ENCODE data around the gene CLIP4. TPM values are rescaled to one million over a fixed set of nuclear protein-coding genes. Genes with fewer than 3 reads are reported as not detected.

The CLIP4 gene
- total RNA-seq, 4 donors from 2014 or later = 11.9 to 37.8 (median 22.5) TPM

GRCh38 chr2:29184531-29184930, 69.3 kb downstream of the CLIP4 start:
- TF ChIP-seq CTCF (IDR thresholded peaks at IDR 0.05) = no peak
- Histone ChIP-seq H3K4me3 (no peak overlapping the region), H3K4me1 (no peaks in the 10 kb centered on the region), H3K9me3 (no peaks in the 10 kb centered on the region), H3K27me3 (no peaks in the 10 kb centered on the region), H3K27ac (no peak overlapping the region), H3K36me3 (peaks cover 0 to 7% (median 0%) of the 10 kb centered on the region in 4 donors)
- in situ Hi-C loops (cut with MboI; ENCODE audit: low pct_ligation_motif_present in 1 of 4, low pct_unique_long_range_greater_than_20kb in 1 of 4, low sequenced_read_pairs in 3 of 4) (loop anchor here in 1 of 4 donors (25.0 kb wide), 1 partner anchor 347 kb away; no protein-coding TSS in a partner anchor), intact Hi-C loops (cut with DNase I; ENCODE audit: low total_unique reads) (no loop called here)
- DNase-seq = no peak
- WGBS, 2 donors (ENCODE audit: low coverage in 1 of 2) = 92 to 100% methylated on average over 3 to 6 of the region's 6 CpGs

GRCh38 chr2:29186817-29187216, 71.6 kb downstream of the CLIP4 start:
- TF ChIP-seq POLR2A (IDR thresholded peaks at IDR 0.05) = no peak
- no peak for TF ChIP-seq CTCF (IDR thresholded peaks at IDR 0.05)
- TF ChIP-seq POLR2AphosphoS5 (IDR thresholded peaks at IDR 0.05) = no peak
- TF ChIP-seq EP300 (IDR thresholded peaks at IDR 0.05; ENCODE audit: low read depth) = no peak
- intact Hi-C loops (cut with DNase I; ENCODE audit: low total_unique reads) (no loop called here), in situ Hi-C loops (cut with MboI; ENCODE audit: low pct_ligation_motif_present in 1 of 4, low pct_unique_long_range_greater_than_20kb in 1 of 4, low sequenced_read_pairs in 3 of 4) (loop anchor here in 1 of 4 donors (25.0 kb wide), 1 partner anchor 350 kb away; no protein-coding TSS in a partner anchor)
- Histone ChIP-seq H3K9me3 (no peaks in the 10 kb centered on the region), H3K27me3 (no peaks in the 10 kb centered on the region), H3K27ac (no peak overlapping the region), H3K4me1 (no peaks in the 10 kb centered on the region), H3K36me3 (peaks cover 0 to 7% (median 0%) of the 10 kb centered on the region in 4 donors), H3K4me3 (no peak overlapping the region)
- WGBS, 2 donors (ENCODE audit: low coverage in 1 of 2) = 93 to 94% methylated on average over 1 of the region's 1 CpG
- DNase-seq = no peak

GRCh38 chr2:29187926-29188325, 72.7 kb downstream of the CLIP4 start:
- TF ChIP-seq EP300 (IDR thresholded peaks at IDR 0.05; ENCODE audit: low read depth) (no peak), POLR2A (IDR thresholded peaks at IDR 0.05) (no peak), POLR2AphosphoS5 (IDR thresholded peaks at IDR 0.05) (no peak), CTCF (IDR thresholded peaks at IDR 0.05) (no peak)
- intact Hi-C loops (cut with DNase I; ENCODE audit: low total_unique reads) = no loop called here
- no peak overlapping the region for H3K4me3 ChIP-seq
- in situ Hi-C loops (cut with MboI; ENCODE audit: low pct_ligation_motif_present in 1 of 4, low pct_unique_long_range_greater_than_20kb in 1 of 4, low sequenced_read_pairs in 3 of 4) = loop anchor here in 1 of 4 donors (25.0 kb wide), 1 partner anchor 351 kb away; no protein-coding TSS in a partner anchor
- 67 to 69% methylated on average over 2 of the region's 2 CpGs for WGBS, 2 donors (ENCODE audit: low coverage in 1 of 2)
- no peak for DNase-seq
- no peaks in the 10 kb centered on the region for H3K4me1 ChIP-seq
- no peaks in the 10 kb centered on the region for H3K9me3 ChIP-seq
- no peaks in the 10 kb centered on the region for H3K27me3 ChIP-seq
- no peak overlapping the region for H3K27ac ChIP-seq
- no peaks in the 10 kb centered on the region for H3K36me3 ChIP-seq

- H3K27me3 ChIP-seq = no peaks in the 10 kb centered on the region
- no peaks in the 10 kb centered on the region for H3K9me3 ChIP-seq
- no peak for DNase-seq
- in situ Hi-C loops (cut with MboI; ENCODE audit: low pct_ligation_motif_present in 1 of 4, low pct_unique_long_range_greater_than_20kb in 1 of 4, low sequenced_read_pairs in 3 of 4) = loop anchor here in 1 of 4 donors (25.0 kb wide), 1 partner anchor 352 kb away; no protein-coding TSS in a partner anchor
- WGBS, 2 donors (ENCODE audit: low coverage in 1 of 2) = 82 to 88% methylated on average over 1 to 5 of the region's 5 CpGs
- intact Hi-C loops (cut with DNase I; ENCODE audit: low total_unique reads) = no loop called here
- H3K4me1 ChIP-seq = no peaks in the 10 kb centered on the region
- no peak for TF ChIP-seq POLR2AphosphoS5 (IDR thresholded peaks at IDR 0.05)
- TF ChIP-seq POLR2A (IDR thresholded peaks at IDR 0.05) = no peak
- H3K4me3 ChIP-seq = no peak overlapping the region
- H3K27ac ChIP-seq = no peak overlapping the region
- H3K36me3 ChIP-seq = no peaks in the 10 kb centered on the region
These were observed 73.8 kb downstream of the CLIP4 start for GRCh38 chr2:29189052-29189451.

GRCh38 chr2:29191817-29192216, 76.6 kb downstream of the CLIP4 start:
- 86 to 91% methylated on average over 6 of the region's 6 CpGs for WGBS, 2 donors (ENCODE audit: low coverage in 1 of 2)
- TF ChIP-seq CTCF (IDR thresholded peaks at IDR 0.05) (no peak), POLR2AphosphoS5 (IDR thresholded peaks at IDR 0.05) (no peak), POLR2A (IDR thresholded peaks at IDR 0.05) (no peak), EP300 (IDR thresholded peaks at IDR 0.05; ENCODE audit: low read depth) (no peak)
- Histone ChIP-seq H3K27ac (no peak overlapping the region), H3K4me3 (no peak overlapping the region), H3K36me3 (no peaks in the 10 kb centered on the region), H3K27me3 (no peaks in the 10 kb centered on the region), H3K4me1 (no peaks in the 10 kb centered on the region), H3K9me3 (no peaks in the 10 kb centered on the region)
- intact Hi-C loops (cut with DNase I; ENCODE audit: low total_unique reads) (no loop called here), in situ Hi-C loops (cut with MboI; ENCODE audit: low pct_ligation_motif_present in 1 of 4, low pct_unique_long_range_greater_than_20kb in 1 of 4, low sequenced_read_pairs in 3 of 4) (loop anchor here in 2 of 4 donors (10.0 to 25.0 kb wide), 2 partner anchors 237 to 355 kb away; no protein-coding TSS in a partner anchor)
- DNase-seq = no peak

Data from transverse colon (tissue), 4 donors.